ENCODE results near the gene ZFR2.

The ZFR2 gene

GRCh38 chr19:3873151-3873550 lies 4.3 kb upstream of the ZFR2 start:
- DNase-seq = no peak

- DNase-seq = no peak
Measured at GRCh38 chr19:3867971-3868769, 668 bp downstream of the ZFR2 start.

DNA sequence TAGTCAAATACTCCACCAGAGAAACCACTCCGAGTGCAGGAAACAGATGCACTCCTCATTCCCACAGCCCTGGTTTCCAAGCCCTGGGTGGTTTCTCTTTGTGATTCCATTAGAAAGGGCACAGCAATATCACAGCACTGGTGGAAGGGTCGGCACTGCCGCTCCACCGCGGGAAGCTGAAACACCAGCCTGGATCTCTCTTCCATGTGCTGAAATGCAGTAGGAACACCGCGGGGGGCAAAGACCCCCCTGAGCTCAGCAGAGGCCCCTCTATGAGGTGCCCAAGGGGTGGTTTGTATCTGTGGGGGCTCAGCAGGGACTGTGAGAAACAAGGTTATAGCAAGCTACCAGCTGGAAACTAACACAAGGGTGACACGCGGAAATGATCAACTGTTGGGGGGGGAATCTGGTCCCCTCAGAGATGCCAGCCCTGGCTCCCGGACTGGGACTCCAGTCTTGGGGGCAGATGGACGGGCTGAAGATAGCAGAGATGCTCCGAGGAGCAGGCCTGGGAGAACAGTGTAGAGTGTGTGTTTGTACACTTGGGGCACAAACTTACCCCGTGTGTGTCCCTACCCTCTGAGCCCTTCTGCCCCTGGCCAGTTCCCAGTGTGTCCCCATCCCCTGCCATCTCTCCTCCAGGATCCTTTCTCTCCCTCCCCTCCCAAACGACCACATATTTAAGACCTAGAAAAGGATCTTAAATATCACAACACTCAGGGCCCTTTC lies 1.8 kb downstream of the ZFR2 start:
- no peak for DNase-seq

DNA sequence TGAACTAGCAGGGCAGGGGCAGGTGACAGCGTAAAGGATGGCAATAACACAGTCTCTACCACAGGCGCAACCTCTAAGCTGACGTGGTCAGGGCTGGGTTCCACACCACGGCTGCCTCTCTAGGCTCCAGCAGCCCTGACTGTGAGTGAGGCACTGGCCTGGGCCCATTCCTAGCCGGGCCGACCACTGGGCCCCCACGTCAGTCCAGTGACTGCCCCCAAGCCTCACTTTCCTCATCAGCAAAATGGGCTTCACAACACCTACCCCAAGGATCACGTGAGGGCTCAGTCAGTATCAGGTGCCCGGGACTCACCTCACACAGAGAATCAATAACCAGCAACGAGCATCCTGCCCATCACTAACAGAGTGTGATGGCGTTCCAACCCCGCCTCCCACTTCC lies 5.2 kb downstream of the ZFR2 start:
- DNase-seq = no peak

- no peak for DNase-seq
Measured at GRCh38 chr19:3862826-3863500, 5.9 kb downstream of the ZFR2 start.

DNA sequence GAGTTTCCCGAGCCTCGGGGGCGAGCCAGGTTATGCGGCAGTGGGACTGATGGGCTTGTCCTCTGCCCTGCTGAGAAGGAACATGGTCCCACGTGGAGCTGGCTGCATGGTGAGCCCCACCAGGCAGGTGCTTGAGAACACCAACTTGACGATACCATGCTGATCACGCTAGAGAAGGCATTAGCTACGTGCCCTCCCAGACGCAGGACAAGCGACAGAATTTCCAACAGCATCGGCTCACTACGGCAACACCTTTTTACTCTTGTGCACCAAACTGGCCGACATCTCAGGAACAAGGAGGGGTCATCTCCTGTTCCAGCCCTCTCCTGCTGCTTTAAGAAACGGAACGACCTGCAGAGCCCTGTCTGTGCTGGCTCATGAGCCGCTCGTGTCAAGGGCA lies 8.3 kb downstream of the ZFR2 start:
- DNase-seq = no peak

GRCh38 chr19:3857449-3858003 lies 11.3 kb downstream of the ZFR2 start:
- no peak for DNase-seq

- DNase-seq = no peak
Measured at GRCh38 chr19:3855320-3855719, 13.5 kb downstream of the ZFR2 start.

GRCh38 chr19:3852614-3853254 lies 16.1 kb downstream of the ZFR2 start:
- DNase-seq = no peak

DNA sequence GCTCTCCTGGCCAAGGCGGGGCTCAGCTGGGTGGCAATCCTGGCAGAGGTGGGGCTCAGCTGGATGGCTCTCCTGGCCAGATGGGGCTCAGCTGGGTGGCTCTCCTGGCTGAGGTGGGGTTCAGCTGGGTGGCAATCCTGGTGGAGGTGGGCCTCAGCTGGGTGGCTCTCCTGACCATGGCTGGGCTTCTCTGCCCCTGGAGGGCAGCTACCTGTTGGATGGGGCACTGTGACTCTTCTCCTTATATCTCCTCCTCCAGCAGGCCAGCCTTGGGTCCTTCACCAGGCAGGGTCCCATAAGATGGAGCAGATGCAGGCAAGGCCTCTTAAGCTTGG lies 16.7 kb downstream of the ZFR2 start:
- no peak for DNase-seq

GRCh38 chr19:3851254-3852176 lies 17.3 kb downstream of the ZFR2 start:
- no peak for DNase-seq

DNA sequence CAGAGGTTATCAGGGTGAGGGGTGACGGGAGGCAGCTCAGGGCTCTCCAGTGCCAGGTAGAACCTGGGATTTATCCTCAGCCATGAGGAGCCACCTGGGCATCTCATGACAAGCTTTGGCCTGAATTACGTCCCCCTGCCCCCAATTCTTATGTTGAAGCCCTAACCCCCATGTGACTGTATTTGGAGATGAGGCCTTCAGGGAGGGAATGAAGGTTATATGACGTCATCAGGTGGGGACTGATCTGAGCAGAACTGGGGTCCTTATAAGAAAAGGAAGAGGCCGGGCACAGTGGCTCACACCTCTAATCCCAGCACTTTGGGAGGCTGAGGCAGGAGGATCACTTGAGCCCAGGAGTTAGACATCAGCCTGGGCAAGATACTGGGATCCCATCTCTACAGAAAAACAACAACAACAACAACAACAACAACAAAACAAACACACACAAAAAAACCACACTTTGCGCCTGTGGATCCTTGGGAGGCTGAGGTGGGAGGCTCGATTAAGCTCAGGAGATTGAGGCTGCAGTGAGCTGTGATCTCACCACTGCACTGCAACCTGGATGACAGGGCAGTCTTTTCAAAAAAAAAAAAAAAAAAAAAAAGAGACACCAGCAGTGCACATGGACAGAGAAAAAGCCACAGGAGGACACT lies 18.4 kb downstream of the ZFR2 start:
- no peak for DNase-seq

DNA sequence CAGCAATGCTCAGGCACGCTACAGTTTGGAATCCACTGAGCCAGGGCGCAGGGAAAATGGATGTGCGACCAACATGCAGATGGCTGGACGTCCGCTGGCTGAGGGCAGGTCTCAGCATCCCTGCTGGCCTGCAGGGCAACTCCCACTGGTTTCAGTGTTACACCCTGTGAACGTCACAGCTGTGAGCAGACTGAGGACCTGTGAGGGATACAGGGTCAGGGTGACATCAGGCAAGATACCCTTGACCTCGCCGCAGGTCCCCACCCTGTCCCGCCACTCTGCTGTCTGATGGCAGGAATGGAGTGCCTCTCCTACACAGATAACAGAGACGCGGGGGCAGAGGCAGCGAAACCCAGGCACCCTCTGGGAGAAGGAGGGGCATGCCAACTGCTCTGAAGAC lies 19.1 kb downstream of the ZFR2 start:
- no peak for DNase-seq

GRCh38 chr19:3849092-3849491 lies 19.7 kb downstream of the ZFR2 start:
- DNase-seq = peak; percentile 61 to 67

- DNase-seq = no peak
Measured at GRCh38 chr19:3844596-3844995, 24.2 kb downstream of the ZFR2 start.

- DNase-seq = no peak
Measured at GRCh38 chr19:3842948-3843347, 25.9 kb downstream of the ZFR2 start.

- DNase-seq = no peak
Measured at GRCh38 chr19:3840804-3841203, 28.0 kb downstream of the ZFR2 start.

DNA sequence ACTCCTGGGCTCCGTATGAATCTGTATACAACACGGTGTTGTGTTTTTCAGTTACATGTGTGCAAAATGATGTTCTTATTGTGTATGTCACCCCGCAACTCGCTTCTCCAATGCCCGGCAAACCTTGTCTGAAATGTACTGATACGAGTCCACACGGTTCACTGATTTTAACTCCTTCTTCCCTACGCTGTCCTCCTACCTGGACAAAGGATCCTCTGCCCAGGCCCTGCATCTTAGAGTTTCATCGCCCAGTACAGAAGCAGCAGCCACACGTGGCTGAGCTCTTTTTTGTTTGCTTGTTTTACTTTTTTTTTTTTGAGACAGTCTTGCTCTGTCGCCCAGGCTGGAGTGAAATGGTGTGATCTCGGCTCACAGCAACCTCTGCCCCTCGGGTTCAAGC lies 28.9 kb downstream of the ZFR2 start:
- DNase-seq = no peak

DNA sequence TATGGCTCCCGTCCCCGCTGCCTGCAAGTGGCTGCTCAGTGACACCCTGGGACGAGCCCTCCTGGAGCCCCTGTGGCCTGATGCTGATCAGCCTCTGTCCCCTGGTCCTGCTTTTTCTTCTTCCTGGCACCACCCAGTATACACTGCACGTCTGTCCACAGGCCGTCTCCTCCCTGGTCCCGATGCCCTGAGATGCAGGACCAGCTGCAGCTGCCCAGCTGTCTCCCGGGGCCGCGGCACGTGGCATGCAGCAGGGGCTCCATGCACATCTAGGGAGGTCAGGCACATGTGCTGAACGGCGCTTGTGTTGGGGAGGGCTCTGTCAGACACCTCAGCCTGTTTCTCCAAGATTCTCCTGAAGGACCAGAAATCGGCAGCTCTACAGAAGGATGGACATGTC lies 30.2 kb downstream of the ZFR2 start:
- no peak for DNase-seq

DNA sequence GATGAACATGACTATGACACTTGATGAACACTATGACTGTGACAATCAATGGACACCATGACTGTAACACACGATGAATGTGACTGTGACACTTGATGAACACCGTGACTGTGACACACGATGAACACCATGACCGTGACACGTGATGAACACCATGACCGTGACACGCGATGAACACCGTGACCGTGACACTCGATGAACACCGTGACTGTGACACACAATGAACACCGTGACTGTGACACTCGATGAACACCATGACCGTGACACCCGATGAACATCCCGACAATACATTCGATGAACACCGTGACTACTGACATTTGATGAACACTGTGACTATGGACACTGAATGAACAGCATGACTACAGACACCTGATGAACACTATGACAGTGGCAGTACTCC lies 30.9 kb downstream of the ZFR2 start:
- DNase-seq = no peak

DNA sequence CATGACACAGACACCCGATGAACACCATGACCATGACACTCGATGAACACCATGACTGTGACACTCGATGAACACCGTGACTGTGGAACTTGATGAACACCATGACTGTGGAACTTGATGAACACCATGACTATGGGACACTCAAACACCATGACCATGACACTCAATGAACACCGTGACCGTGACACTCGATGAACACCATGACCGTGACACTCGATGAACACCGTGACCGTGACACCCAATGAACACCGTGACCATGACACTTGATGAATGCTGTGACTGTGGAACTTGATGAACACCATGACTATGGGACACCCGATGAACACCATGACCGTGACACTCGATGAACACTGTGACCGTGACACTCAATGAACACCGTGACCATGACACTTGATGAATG lies 31.5 kb downstream of the ZFR2 start:
- DNase-seq = no peak

GRCh38 chr19:3836887-3837286 lies 32.0 kb downstream of the ZFR2 start:
- no peak for DNase-seq

Measured in activated T-cell treated with anti-CD3 and anti-CD28 coated beads, Interleukin-2, amount 50 U/mL, for 48 hours (primary cell).